Hepatocyte (in vitro differentiated cells): ENCODE results near the gene BRD3. TPM values are rescaled to one million over a fixed set of nuclear protein-coding genes. Genes with fewer than 3 reads are reported as not detected.

ENCODE experiments used
- DNase-seq: peaks from one replicate; pipeline ENCODE4 v3.0.0-alpha.2; 2016; ENCODE audit warnings: low spot score
- H2AFZ ChIP-seq: fragments of 200-600 bp; sonication (generic); 2 replicates; pipeline ENCODE4 v1.6.0; 2016; ENCODE audit warnings: antibody characterized with exemption, mild to moderate bottlenecking
- H3K27ac ChIP-seq: fragments of 200-600 bp; sonication (generic); 2 replicates; pipeline ENCODE4 v1.5.1; 2016; ENCODE audit warnings: mild to moderate bottlenecking
- H3K27me3 ChIP-seq: fragments of 200-600 bp; sonication (generic); 2 replicates; pipeline ENCODE4 v1.6.1; 2016
- H3K36me3 ChIP-seq: fragments of 200-600 bp; sonication (generic); replicated peaks from 2 replicates; pipeline ENCODE4 v1.5.1; 2016; ENCODE audit warnings: low read depth; ENCODE audit not compliant: insufficient read depth
- H3K4me1 ChIP-seq: fragments of 200-600 bp; sonication (generic); 2 replicates; pipeline ENCODE4 v1.5.1; 2016; ENCODE audit warnings: mild to moderate bottlenecking, moderate library complexity; ENCODE audit not compliant: insufficient read depth
- H3K4me2 ChIP-seq: fragments of 200-600 bp; sonication (generic); 2 replicates; pipeline ENCODE4 v1.6.0; 2016
- H3K4me3 ChIP-seq: fragments of 200-600 bp; sonication (generic); 2 replicates; pipeline ENCODE4 v1.5.1; 2016; ENCODE audit warnings: mild to moderate bottlenecking
- H3K79me2 ChIP-seq: fragments of 200-600 bp; sonication (generic); 2 replicates; pipeline ENCODE4 v1.6.0; 2017; ENCODE audit warnings: mild to moderate bottlenecking
- H3K9me2 ChIP-seq: fragments of 200-600 bp; sonication (generic); replicated peaks from 2 replicates; pipeline ENCODE4 v1.6.0; 2017; ENCODE audit warnings: mild to moderate bottlenecking; ENCODE audit not compliant: insufficient read depth
- H3K9me3 ChIP-seq: fragments of 200-600 bp; sonication (generic); 2 replicates; pipeline ENCODE4 v1.5.1; 2016; ENCODE audit warnings: low read depth, mild to moderate bottlenecking
- H4K20me1 ChIP-seq: fragments of 200-600 bp; sonication (generic); 2 replicates; pipeline ENCODE4 v1.6.0; 2016; ENCODE audit warnings: mild to moderate bottlenecking; ENCODE audit not compliant: insufficient read depth, poor library complexity, severe bottlenecking
- EZH2 ChIP-seq: fragments of 200-600 bp; sonication (generic); IDR thresholded peaks from 2 replicates; pipeline ENCODE4 v1.6.1; 2016; ENCODE audit warnings: antibody characterized with exemption, mild to moderate bottlenecking, borderline replicate concordance
- EZH2phosphoT487 ChIP-seq: fragments of 200-600 bp; sonication (generic); IDR thresholded peaks from one replicate; pipeline ENCODE4 v1.6.1; 2018; ENCODE audit warnings: antibody characterized with exemption, mild to moderate bottlenecking, low read depth, moderate library complexity; ENCODE audit not compliant: unreplicated experiment, severe bottlenecking
- WGBS: methylation state at CpG from one replicate; pipeline ENCODE4 v1.1.6; 2016; ENCODE audit warnings: low lambda C conversion rate; ENCODE audit errors: missing lambda C conversion rate; 5-methylcytosine and 5-hydroxymethylcytosine counted together
- polyA plus RNA-seq: library from polyadenylated mRNA; unstranded; fragments of >200 nt; fragmentation: Nextera tagmentation; extraction: Ambion mirVana; gene quantifications from 2 replicates; pipeline ENCODE4 v1.2.1, GENCODE V29; 2016
- total RNA-seq: library from RNA; depleted of rRNA; stranded (reverse); fragments of >200 nt; gene quantifications from 2 replicates; pipeline ENCODE4 v1.2.3, GENCODE V29; 2014
- TF ChIP-seq, protein P1 (sequence below): fragments of 200-600 bp; sonication (generic); IDR thresholded peaks from 2 replicates; pipeline ENCODE4 v1.5.1; 2016; ENCODE audit warnings: antibody characterized with exemption, mild to moderate bottlenecking; ENCODE audit not compliant: poor library complexity

BRD3 gene
- total and polyA plus RNA-seq, 2 experiments from 2014 or later, result 9.0 to 29.6 TPM

DNA sequence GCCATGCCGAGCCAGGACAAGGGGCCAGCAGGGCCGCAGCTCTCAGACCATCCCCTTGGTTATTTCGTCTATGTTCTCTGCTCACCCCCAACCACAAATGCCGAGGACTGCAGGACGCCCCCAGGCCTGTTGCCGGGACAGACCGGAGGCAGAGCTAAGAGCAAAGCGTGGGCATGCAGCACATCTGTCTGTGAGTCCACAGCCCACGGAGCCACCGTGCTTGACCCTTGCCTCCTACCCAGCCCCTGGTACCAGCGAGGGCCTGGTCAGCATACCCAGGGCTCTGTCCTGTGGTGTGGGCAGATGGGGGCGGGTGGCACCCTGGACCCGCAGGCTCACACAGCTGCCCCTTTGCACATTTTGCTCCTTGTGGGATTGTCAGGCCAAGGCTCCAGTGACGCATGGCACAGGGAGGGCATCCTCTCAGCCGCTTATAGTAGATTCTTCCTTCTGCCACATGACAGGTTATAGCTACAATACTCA lies 4.7 kb downstream of the BRD3 start:
- TF ChIP-seq, protein P1, sequence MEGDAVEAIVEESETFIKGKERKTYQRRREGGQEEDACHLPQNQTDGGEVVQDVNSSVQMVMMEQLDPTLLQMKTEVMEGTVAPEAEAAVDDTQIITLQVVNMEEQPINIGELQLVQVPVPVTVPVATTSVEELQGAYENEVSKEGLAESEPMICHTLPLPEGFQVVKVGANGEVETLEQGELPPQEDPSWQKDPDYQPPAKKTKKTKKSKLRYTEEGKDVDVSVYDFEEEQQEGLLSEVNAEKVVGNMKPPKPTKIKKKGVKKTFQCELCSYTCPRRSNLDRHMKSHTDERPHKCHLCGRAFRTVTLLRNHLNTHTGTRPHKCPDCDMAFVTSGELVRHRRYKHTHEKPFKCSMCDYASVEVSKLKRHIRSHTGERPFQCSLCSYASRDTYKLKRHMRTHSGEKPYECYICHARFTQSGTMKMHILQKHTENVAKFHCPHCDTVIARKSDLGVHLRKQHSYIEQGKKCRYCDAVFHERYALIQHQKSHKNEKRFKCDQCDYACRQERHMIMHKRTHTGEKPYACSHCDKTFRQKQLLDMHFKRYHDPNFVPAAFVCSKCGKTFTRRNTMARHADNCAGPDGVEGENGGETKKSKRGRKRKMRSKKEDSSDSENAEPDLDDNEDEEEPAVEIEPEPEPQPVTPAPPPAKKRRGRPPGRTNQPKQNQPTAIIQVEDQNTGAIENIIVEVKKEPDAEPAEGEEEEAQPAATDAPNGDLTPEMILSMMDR, result no peak
- TF ChIP-seq EZH2 (no peak), EZH2phosphoT487 (no peak)
- H3K4me2 ChIP-seq, result no peak overlapping the region
- no peak overlapping the region for H3K4me3 ChIP-seq
- 92% methylated on average over 15 of the region's 15 CpGs for WGBS
- H3K36me3 ChIP-seq, result no peaks in the 10 kb centered on the region
- no peak overlapping the region for H2AFZ ChIP-seq
- H3K79me2 ChIP-seq, result peaks cover 90% of the 10 kb centered on the region
- H3K9me2 ChIP-seq, result no peaks in the 10 kb centered on the region
- no peaks in the 10 kb centered on the region for H3K9me3 ChIP-seq
- no peak overlapping the region for H3K27ac ChIP-seq
- no peak for DNase-seq
- H3K27me3 ChIP-seq, result no peaks in the 10 kb centered on the region
- peaks cover 28% of the 10 kb centered on the region for H3K4me1 ChIP-seq
- H4K20me1 ChIP-seq, result peaks cover 87% of the 10 kb centered on the region

DNA sequence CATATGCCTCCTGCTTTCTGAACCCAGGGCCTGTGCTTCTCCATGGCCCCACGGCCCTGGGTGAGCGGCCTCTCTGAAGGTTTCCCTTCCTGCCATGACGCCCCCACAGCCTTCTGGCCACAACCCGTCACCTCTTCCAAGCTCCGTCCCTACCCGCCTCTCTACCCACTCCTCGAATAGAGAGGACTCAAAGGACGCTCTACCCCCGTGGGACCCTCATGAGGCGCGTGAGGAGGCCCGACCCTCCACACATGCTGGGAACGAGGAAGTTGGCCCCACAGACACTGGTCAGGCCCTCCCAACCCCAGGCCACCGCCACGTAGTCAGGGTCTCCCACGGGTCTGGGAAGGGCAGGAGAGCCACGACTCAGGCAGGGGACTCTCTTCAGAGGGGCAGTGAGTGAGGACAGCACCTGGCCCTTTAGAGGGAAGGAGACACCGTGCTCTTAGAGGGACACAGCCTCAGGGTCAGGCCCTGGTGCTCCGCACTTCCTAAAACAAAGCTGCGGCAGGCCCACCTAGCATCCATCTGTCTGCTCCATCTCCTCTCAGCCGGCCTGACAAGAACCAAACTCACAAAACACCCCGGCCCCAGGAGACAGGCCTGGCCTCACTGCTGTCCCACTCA lies 5.3 kb downstream of the BRD3 start:
- no peak overlapping the region for H2AFZ ChIP-seq
- 89% methylated on average over 22 of the region's 22 CpGs for WGBS
- peaks cover 96% of the 10 kb centered on the region for H3K79me2 ChIP-seq
- no peak overlapping the region for H3K27ac ChIP-seq
- no peaks in the 10 kb centered on the region for H3K27me3 ChIP-seq
- H4K20me1 ChIP-seq, result peaks cover 92% of the 10 kb centered on the region
- H3K4me3 ChIP-seq, result no peak overlapping the region
- TF ChIP-seq EZH2phosphoT487 (no peak), EZH2 (no peak)
- TF ChIP-seq, protein P1, result no peak
- no peaks in the 10 kb centered on the region for H3K9me3 ChIP-seq
- no peaks in the 10 kb centered on the region for H3K36me3 ChIP-seq
- DNase-seq, result no peak
- no peak overlapping the region for H3K4me2 ChIP-seq
- peaks cover 32% of the 10 kb centered on the region for H3K4me1 ChIP-seq
- H3K9me2 ChIP-seq, result no peaks in the 10 kb centered on the region

DNA sequence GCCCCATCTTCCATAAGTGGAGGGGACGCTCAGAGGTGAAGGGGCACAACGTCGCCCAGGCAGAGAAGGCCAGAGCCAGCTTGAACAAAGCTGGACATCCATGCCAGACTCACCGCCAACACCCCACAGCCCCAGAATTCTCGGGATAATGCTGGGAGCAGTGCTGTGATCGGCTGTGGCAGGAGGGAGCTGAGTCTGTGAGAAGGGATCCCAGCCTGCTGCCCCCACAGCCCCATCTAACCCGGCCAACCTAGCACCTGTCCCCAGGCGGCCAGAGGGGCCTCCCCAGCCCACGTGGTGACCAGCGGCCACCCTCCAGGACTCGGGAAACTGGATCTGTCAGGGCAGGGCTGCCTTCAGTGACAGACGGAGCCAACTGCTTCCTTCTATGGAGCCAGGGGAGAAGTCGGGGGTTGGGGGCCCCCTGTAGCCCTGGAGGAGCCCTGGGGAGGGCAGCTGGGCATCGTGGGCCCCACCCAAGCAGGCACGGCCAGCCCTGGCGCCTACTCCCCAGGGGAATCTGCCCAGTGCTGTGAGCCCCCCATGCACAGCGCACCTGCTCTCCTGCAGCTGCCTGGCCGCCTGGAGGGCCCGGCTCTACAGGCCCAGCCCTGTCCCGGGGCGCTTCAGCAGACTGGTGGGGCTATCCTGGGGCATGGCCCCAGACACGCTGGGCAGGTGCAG lies 6.0 kb downstream of the BRD3 start:
- H3K27ac ChIP-seq, result no peak overlapping the region
- peaks cover 40% of the 10 kb centered on the region for H3K4me1 ChIP-seq
- H3K36me3 ChIP-seq, result no peaks in the 10 kb centered on the region
- no peak overlapping the region for H2AFZ ChIP-seq
- WGBS, result 90% methylated on average over 22 of the region's 22 CpGs
- peaks cover 100% of the 10 kb centered on the region for H3K79me2 ChIP-seq
- TF ChIP-seq, protein P1, result no peak
- no peak for TF ChIP-seq EZH2phosphoT487
- TF ChIP-seq EZH2, result no peak
- peaks cover 96% of the 10 kb centered on the region for H4K20me1 ChIP-seq
- peak; percentile 21 for DNase-seq
- H3K4me3 ChIP-seq, result no peak overlapping the region
- H3K4me2 ChIP-seq, result no peak overlapping the region
- no peaks in the 10 kb centered on the region for H3K9me2 ChIP-seq
- no peaks in the 10 kb centered on the region for H3K27me3 ChIP-seq
- H3K9me3 ChIP-seq, result no peaks in the 10 kb centered on the region
